ENCODE results near the gene FN1.

GRCh38 chr2:215363039-215363438, 72.8 kb downstream of the FN1 start:
- TF ChIP-seq, protein P1, sequence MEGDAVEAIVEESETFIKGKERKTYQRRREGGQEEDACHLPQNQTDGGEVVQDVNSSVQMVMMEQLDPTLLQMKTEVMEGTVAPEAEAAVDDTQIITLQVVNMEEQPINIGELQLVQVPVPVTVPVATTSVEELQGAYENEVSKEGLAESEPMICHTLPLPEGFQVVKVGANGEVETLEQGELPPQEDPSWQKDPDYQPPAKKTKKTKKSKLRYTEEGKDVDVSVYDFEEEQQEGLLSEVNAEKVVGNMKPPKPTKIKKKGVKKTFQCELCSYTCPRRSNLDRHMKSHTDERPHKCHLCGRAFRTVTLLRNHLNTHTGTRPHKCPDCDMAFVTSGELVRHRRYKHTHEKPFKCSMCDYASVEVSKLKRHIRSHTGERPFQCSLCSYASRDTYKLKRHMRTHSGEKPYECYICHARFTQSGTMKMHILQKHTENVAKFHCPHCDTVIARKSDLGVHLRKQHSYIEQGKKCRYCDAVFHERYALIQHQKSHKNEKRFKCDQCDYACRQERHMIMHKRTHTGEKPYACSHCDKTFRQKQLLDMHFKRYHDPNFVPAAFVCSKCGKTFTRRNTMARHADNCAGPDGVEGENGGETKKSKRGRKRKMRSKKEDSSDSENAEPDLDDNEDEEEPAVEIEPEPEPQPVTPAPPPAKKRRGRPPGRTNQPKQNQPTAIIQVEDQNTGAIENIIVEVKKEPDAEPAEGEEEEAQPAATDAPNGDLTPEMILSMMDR (IDR thresholded peaks at IDR 0.05): no peak
- TF ChIP-seq POLR2A (IDR thresholded peaks at IDR 0.05): no peak
